ENCODE results near the gene TGFBR3L. TPM values are rescaled to one million over a fixed set of nuclear protein-coding genes. Genes with fewer than 3 reads are reported as not detected.

Gene TGFBR3L
- total and polyA plus RNA-seq, 2 of the 13 experiments (the other 11 are each of a cell fraction or from before 2014, with no cell fraction given), result 0.20 to 1.0 TPM

DNA sequence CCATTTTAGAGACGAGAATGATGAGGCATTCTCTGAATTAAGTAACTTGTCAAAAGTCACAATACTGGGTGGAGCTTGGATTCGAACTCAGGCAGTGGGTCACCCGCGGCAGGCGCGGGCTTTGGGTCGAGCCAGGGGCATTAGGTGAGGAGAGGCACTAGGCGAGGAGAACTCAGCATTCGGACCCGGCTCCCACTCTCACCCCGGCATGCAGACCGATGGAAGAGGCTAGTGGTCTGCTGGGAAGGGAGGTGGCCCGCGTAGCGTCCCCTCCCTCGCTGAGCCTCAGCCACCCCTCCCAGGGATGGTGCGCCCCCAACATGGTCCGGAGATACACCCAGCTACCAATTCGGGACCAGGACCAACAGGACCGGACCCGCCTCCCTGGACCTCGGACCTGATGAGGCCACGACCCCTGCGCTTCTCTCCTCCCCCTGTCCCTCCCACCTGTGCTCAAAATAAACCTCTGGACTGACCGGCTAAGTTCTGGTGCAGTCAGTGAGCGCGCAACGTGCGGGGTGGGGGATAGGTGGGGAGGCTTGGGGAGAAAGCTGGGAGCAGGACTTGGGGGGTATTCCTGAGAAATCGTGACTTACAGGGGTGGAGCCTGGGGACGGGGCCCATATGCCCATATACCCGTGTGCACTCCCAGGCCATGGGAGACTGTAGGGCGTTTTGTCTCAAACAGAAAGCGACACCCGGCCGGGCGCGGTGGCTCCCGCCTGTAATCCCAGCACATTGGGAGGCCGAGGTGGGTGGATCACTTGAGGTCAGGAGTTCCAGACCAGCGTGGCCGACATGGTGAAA is 4.2 kb downstream of the TGFBR3L start (continued):
- TF ChIP-seq, protein P1, sequence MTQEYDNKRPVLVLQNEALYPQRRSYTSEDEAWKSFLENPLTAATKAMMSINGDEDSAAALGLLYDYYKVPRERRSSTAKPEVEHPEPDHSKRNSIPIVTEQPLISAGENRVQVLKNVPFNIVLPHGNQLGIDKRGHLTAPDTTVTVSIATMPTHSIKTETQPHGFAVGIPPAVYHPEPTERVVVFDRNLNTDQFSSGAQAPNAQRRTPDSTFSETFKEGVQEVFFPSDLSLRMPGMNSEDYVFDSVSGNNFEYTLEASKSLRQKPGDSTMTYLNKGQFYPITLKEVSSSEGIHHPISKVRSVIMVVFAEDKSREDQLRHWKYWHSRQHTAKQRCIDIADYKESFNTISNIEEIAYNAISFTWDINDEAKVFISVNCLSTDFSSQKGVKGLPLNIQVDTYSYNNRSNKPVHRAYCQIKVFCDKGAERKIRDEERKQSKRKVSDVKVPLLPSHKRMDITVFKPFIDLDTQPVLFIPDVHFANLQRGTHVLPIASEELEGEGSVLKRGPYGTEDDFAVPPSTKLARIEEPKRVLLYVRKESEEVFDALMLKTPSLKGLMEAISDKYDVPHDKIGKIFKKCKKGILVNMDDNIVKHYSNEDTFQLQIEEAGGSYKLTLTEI (CRISPR knock-in tag; conservative IDR thresholded peaks at IDR 0.05), result no peak
- no peak for TF ChIP-seq BRCA1 (CRISPR knock-in tag; IDR thresholded peaks at IDR 0.05)
- no peak for TF ChIP-seq NFRKB (IDR thresholded peaks at IDR 0.05)
- TF ChIP-seq, protein P2, sequence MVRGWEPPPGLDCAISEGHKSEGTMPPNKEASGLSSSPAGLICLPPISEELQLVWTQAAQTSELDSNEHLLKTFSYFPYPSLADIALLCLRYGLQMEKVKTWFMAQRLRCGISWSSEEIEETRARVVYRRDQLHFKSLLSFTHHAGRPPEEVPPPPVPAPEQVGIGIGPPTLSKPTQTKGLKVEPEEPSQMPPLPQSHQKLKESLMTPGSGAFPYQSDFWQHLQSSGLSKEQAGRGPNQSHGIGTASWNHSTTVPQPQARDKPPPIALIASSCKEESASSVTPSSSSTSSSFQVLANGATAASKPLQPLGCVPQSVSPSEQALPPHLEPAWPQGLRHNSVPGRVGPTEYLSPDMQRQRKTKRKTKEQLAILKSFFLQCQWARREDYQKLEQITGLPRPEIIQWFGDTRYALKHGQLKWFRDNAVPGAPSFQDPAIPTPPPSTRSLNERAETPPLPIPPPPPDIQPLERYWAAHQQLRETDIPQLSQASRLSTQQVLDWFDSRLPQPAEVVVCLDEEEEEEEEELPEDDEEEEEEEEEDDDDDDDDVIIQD (CRISPR knock-in tag; IDR thresholded peaks at IDR 0.05; ENCODE audit: low read depth), result no peak
- TF ChIP-seq, protein P3, sequence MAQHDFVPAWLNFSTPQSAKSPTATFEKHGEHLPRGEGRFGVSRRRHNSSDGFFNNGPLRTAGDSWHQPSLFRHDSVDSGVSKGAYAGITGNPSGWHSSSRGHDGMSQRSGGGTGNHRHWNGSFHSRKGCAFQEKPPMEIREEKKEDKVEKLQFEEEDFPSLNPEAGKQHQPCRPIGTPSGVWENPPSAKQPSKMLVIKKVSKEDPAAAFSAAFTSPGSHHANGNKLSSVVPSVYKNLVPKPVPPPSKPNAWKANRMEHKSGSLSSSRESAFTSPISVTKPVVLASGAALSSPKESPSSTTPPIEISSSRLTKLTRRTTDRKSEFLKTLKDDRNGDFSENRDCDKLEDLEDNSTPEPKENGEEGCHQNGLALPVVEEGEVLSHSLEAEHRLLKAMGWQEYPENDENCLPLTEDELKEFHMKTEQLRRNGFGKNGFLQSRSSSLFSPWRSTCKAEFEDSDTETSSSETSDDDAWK (CRISPR knock-in tag; IDR thresholded peaks at IDR 0.05), result no peak
- no peak for TF ChIP-seq ZNF24 (IDR thresholded peaks at IDR 0.05)
- TF ChIP-seq HOXA7 (CRISPR knock-in tag; IDR thresholded peaks at IDR 0.05), result no peak
- TF ChIP-seq KMT2A (CRISPR knock-in tag; IDR thresholded peaks at IDR 0.05), result no peak
- TF ChIP-seq SRSF9 (IDR thresholded peaks at IDR 0.05; ENCODE audit: borderline replicate concordance, insufficient read depth, low read depth, low read length, poor library complexity, severe bottlenecking), result no peak
- TF ChIP-seq, protein P4, sequence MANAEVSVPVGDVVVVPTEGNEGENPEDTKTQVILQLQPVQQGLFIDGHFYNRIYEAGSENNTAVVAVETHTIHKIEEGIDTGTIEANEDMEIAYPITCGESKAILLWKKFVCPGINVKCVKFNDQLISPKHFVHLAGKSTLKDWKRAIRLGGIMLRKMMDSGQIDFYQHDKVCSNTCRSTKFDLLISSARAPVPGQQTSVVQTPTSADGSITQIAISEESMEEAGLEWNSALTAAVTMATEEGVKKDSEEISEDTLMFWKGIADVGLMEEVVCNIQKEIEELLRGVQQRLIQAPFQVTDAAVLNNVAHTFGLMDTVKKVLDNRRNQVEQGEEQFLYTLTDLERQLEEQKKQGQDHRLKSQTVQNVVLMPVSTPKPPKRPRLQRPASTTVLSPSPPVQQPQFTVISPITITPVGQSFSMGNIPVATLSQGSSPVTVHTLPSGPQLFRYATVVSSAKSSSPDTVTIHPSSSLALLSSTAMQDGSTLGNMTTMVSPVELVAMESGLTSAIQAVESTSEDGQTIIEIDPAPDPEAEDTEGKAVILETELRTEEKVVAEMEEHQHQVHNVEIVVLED (CRISPR knock-in tag; IDR thresholded peaks at IDR 0.05; ENCODE audit: borderline replicate concordance), result no peak
- TF ChIP-seq ZNF552 (CRISPR knock-in tag; IDR thresholded peaks at IDR 0.05; ENCODE audit: borderline replicate concordance), result no peak
- TF ChIP-seq SKI (IDR thresholded peaks at IDR 0.05; ENCODE audit: partially characterized antibody), result no peak
- TF ChIP-seq, protein P5, sequence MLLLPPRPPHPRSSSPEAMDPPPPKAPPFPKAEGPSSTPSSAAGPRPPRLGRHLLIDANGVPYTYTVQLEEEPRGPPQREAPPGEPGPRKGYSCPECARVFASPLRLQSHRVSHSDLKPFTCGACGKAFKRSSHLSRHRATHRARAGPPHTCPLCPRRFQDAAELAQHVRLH (CRISPR knock-in tag; IDR thresholded peaks at IDR 0.05; ENCODE audit: borderline replicate concordance, low read depth), result 0 out of 2 replicates have a peak, but pooled peaks have one; percentile 47
- TF ChIP-seq EEA1 (CRISPR knock-in tag; IDR thresholded peaks at IDR 0.05; ENCODE audit: borderline replicate concordance), result no peak
- peak; percentile 33; the same call in 1 of the 2 replicates for TF ChIP-seq ZNF614 (CRISPR knock-in tag; IDR thresholded peaks at IDR 0.05; ENCODE audit: borderline replicate concordance)
- TF ChIP-seq, protein P6, sequence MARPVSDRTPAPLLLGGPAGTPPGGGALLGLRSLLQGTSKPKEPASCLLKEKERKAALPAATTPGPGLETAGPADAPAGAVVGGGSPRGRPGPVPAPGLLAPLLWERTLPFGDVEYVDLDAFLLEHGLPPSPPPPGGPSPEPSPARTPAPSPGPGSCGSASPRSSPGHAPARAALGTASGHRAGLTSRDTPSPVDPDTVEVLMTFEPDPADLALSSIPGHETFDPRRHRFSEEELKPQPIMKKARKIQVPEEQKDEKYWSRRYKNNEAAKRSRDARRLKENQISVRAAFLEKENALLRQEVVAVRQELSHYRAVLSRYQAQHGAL (CRISPR knock-in tag; IDR thresholded peaks at IDR 0.05; ENCODE audit: not compliant biosample characterization), result no peak
- peak; percentile 35 for TF ChIP-seq HDAC2 (CRISPR knock-in tag; IDR thresholded peaks at IDR 0.05)
- TF ChIP-seq, protein P7, sequence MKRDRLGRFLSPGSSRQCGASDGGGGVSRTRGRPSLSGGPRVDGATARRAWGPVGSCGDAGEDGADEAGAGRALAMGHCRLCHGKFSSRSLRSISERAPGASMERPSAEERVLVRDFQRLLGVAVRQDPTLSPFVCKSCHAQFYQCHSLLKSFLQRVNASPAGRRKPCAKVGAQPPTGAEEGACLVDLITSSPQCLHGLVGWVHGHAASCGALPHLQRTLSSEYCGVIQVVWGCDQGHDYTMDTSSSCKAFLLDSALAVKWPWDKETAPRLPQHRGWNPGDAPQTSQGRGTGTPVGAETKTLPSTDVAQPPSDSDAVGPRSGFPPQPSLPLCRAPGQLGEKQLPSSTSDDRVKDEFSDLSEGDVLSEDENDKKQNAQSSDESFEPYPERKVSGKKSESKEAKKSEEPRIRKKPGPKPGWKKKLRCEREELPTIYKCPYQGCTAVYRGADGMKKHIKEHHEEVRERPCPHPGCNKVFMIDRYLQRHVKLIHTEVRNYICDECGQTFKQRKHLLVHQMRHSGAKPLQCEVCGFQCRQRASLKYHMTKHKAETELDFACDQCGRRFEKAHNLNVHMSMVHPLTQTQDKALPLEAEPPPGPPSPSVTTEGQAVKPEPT (CRISPR knock-in tag; IDR thresholded peaks at IDR 0.05; ENCODE audit: low read depth), result 0 out of 2 replicates have a peak, but pooled peaks have one; percentile 20
- TF ChIP-seq FLYWCH1 (CRISPR knock-in tag; IDR thresholded peaks at IDR 0.05), result no peak

All from HepG2 (cell line).